NCI-H1092 (cell line): ENCODE results near the gene KCNK6.
A peak's percentile ranks its signal among the peaks of the same experiment; 100 is the strongest.
"Not testable (repeated sequence)": the region's sequence is repeated elsewhere in the genome, so short reads cannot be mapped to it uniquely, and the experiment has no call there.

Source experiments
- DNase-seq: peaks from one replicate; lab custom pipeline; 2025; lab: John Stamatoyannopoulos, UW

The KCNK6 gene

DNA sequence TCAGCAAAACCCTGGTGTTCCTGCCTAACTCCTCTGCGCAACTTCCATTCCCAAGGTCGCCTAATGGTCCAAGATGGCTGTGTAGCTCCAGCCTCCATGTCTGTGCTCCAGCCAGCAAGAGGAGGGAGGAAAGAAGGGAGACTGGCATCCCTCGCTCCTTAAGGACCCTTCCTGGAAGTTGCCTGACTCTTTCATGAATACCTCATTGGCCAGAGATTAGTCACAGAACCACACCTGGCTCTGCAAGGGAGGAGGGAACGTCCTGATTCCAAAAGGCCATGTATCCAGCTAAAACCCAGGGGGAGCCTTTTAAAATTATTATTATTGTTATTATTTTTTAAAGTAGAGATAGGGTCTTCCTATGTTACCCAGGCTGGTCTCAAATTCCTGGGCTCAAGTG, 4.8 kb downstream of the KCNK6 start:
- no peak for DNase-seq

DNA sequence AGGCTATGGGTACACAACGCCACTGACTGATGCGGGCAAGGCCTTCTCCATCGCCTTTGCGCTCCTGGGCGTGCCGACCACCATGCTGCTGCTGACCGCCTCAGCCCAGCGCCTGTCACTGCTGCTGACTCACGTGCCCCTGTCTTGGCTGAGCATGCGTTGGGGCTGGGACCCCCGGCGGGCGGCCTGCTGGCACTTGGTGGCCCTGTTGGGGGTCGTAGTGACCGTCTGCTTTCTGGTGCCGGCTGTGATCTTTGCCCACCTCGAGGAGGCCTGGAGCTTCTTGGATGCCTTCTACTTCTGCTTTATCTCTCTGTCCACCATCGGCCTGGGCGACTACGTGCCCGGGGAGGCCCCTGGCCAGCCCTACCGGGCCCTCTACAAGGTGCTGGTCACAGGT, 6.9 kb downstream of the KCNK6 start:
- no peak for DNase-seq

DNA sequence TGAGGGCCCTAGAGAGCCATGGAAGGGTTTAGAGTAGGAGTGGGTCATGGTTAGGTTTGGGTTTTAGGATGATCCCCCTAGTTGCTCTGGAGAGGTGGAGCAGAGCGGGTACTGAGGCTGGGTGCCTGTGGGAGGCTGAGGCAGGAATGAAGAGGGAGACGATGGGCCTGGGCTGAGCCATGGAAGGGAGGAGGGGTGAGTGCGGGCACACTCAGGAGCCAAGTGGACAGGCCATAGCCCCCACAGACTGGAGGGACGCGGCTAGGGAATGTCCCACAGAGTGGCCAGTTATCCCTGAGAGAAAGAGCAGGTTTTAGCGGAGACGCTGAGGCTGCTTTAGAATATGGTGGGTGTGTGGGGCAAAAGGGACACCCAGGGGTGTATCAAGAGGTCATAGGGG, 10.0 kb downstream of the KCNK6 start:
- no peak for DNase-seq

DNA sequence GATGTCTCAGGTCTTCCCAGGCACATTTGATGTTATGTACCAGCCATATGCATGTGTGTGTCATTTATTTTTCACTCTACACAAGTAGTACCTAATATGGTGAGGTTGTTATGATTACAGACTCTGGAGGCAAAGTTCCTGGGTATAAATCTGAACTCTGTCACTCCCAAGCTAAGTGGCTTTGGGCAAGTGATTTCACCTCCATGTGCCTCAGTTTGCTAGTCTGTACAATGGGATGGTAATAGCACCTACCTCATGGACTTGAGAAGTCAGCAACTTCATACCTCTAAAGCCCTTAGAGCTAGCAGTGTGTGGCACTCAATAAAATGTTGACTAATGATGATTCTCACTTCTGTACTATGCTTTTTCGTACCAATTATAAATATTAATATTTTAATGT, 12.1 kb downstream of the KCNK6 start:
- DNase-seq, result no peak

DNA sequence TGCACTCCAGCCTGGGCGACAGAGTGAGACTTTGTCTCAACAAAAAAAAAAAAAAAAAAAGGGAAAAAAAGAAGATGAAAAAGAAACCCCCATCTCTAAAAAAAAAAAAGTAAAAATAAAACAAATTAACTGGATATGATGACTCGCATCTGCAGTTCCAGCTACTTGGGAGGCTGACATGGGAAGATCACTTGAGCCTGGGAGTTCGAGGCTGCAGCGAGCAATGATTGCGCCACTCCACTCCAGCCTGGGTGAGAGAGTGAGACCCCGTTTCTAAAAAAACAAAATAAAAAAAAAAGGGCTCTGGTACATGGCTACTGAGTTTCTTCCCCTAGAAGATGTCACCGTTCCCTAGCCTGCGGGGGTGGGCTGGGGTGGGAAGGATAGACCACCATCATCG, 13.6 kb downstream of the KCNK6 start:
- DNase-seq, result no peak

DNA sequence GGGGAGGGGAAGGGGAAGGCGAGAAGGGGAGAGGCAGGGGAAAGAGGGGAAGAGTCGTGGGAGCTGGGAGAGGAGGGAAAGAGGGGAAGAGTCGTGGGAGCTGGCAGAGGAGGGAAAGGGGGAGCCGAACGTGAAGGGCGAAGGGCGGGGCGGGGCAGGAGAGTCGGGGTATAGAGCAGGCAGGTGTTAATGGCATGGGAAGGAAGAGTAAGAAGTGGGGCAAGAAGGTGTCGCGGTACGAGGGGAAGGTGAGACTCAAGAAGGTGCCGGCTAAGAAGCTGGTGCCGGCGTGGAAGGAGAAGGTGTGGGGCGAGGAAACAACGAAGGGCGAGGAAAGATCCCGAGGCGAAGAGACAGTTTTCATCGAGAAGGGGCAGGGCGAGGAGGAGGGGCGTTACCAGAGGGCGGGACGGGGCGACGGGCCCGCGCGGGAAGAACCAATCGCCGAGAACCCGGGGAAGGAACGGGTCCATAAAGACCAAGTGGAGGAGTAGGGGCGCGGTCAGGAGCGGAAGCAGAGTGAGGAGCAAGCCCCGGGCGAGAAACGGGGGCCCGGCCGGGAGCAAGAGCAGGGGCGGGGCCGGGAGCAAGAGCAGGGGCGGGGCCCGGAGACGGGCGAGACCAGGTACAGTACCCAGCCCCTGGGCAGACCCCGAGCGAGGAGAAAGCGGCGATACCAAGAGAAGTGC, 16.4 kb downstream of the KCNK6 start:
- DNase-seq, result peak; percentile 79

DNA sequence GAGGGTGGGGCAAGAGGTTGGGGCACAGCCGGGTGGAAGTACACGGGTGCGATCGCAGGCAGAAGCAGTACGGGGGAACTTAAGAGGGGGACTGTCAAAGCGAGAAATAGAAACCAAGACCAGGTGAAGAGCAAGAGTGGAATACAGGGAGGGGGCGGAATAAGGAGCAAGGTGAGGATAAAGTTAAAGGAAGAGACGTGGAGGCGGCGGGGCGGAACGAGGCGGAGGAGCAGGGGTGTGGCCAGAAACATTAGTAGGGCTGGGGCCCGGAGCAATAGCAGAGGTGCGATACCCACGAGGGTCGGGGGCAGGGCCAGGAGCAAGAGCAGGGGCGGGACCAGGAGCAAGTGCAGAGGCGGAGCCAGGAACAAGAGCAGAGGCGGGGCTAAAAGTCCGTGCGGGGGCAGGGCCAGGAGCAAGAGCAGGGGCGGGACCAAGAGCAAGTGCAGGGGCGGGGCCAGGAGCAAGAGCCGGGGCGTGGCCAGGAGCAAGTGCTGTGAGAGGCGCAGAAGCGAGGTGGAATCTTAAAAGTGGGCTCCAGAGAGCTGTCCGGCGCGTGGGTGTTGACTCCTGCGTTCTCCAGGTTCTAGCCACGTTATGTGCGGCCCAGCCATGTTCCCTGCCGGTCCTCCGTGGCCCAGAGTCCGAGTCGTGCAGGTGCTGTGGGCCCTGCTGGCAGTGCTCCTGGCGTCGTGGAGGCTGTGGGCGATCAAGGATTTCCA, 17.2 kb downstream of the KCNK6 start:
- peak; percentile 75 for DNase-seq

DNA sequence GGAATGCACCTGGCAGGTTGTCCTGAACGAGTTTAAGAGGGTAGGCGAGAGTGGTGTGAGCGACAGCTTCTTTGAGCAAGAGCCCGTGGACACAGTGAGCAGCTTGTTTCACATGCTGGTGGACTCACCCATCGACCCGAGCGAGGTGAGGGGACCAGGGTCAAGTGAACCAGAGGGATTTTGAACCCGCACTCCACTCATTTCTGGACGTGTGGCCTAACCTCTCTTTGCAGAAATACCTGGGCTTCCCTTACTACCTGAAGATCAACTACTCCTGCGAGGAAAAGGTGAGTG, 17.7 kb downstream of the KCNK6 start:
- no peak for DNase-seq

DNA sequence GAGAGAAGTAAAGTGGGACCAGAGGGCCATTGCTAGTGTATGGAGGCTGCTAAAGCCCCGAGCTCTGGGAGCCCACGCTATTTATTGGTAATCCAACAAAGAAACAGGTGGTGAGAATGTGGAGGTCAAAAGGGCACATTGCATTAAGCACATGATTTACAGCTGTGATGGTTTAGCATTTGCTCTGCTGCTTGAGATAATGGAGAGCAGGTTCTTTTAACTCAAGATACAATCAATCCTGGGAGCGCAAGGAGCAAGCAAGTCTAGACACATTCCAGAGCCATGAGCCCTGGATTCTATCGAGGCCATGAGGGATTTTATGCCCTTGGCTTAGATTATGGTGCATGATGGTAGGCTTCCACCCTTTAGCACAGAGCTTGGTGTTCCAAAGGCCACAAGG, 19.4 kb downstream of the KCNK6 start:
- not testable (repeated sequence) for DNase-seq

DNA sequence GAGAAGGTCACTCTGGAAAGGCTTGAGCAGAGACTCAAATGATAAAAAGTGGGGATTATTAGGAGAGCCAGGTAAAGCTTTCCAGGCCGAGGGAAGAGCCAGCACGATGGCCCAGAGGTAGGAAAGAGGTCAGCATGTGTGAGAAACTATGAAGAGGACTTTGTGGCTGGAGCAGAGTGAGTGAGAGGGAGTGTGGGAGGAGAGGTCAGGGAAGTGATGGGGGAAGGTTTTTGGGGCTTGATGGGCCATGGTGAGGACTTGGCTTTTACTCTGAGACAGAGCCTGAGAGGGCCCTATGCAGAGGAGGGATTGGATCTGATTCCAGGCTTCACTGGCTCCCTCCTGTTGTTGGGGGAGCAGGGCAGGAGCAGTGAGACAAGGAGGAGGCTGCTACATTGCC, 21.3 kb downstream of the KCNK6 start:
- no peak for DNase-seq

DNA sequence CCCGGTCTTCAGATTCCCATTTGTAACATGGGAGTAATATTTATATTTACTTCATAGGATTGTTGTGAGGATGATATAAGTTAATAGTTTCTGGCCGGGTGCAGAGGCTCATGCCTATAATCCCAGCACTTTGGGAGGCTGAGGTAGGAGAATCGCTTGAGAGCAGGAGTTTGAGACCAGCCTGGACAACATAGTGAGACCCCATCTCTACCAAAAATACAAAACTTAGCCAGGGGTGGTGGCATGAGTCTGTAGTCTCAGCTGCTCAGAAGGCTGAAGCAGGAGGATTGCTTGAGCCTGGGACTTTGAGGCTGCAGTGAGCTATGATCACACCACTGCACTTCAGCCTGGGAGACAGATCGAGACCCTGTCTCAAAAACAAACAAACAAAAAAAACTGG, 27.2 kb downstream of the KCNK6 start:
- DNase-seq, result no peak

DNA sequence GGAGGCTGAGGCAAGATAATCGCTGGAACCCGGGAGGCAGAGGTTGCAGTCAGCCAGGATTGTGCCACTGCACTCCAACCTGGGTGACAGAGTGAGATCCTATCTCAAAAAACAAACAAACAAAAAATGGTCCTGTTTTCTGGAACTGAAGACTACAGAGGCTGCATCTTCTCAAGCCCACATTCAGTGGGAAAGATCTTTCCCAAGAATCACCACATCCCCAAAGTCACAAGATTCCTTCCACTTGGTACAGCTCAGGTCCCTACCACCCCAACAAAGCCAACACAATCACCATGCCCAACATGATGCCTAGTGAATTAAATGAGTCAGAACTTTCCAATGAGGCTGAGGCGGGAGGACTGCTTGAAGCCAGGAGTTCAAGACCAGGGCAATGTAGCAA, 31.2 kb downstream of the KCNK6 start:
- DNase-seq, result no peak

DNA sequence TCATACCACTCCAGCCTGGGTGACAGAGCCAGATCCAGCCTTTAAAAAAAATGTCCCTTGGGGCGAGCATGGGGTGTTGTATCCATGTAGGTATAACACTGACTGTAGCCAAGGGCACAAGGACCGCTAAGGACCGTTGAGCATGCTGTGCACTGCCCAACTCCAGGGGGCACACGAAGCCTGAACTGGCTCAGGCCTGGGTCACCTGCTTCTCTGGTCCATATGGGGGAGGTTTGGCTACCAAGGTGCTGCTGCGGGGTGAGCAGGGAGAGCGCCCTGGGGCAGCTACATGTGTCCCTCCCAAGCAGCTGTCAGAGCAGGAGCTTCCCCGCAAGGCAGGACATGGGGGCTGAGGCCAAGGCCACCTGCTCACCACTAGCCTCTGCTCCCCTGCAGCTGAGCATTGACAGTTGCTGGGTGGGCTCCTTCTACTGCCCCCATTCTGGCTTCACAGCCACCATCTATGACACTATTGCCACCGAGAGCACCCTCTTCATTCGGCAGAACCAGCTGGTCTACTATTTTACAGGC, 32.3 kb downstream of the KCNK6 start:
- no peak for DNase-seq

DNA sequence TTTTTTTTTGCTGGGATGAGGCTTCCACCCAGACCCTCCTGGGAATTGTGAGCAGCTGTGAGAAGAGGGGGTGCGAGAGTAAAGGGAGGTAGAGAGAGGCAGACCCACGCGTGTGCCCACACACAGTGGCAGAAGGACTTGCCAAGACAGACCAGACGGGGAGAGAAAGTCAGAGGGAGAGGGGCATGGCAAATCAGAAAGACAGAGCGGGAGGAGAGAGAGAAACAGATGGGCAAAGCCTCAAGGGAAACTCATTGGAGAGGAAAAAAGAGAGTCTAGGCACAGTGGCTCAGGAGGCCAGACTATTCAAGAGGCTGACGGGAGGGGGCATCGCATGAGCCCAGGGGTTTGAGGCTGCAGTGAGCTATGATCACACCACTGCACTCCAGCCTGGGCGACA, 33.0 kb downstream of the KCNK6 start:
- no peak for DNase-seq

DNA sequence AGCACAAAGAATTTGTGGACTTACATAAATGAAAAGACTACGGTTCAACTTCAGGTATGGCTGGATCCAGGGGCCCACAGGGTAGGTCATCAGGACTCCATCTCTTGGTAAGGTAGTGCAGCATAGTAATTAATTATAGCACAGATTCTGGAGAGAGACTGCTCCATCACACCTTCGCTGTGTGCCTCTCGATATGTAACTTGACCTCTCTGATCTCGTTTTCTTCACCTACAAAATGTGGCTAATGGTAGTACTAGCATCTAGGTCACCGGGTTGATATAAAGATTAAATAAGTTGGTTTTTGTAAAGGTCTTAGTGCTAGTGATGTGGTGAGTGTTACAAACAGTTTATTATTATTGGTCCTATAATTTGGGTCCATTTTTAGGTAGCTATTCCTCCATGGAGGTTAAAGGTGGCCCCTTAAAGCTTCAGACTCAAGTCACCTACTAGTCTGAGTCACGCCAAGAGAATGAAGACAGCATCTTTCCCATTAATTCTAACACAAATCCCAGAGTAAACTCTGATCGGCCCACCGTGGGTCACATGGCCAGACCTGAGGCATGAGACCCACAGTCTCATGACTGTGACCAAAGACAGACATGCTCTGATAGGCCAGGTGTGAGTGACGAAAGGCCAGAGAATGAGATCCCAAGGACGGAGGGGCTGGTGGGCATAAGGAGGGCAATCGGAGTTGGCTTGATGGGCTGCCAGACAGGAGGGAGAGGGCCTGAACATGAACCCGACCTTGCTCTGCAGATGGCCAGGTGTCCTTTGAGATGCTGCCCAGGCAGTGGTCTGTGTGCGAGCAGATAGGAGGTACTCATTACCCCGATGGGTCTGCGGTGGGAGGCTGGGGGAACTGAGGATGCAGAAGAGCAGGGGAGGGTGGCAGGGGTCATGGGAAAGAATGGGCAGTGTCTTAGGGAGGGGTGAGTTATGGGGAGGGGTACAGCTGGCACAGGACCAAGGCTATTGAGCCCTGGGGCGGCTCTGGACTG, 36.4 kb downstream of the KCNK6 start:
- DNase-seq, result no peak

DNA sequence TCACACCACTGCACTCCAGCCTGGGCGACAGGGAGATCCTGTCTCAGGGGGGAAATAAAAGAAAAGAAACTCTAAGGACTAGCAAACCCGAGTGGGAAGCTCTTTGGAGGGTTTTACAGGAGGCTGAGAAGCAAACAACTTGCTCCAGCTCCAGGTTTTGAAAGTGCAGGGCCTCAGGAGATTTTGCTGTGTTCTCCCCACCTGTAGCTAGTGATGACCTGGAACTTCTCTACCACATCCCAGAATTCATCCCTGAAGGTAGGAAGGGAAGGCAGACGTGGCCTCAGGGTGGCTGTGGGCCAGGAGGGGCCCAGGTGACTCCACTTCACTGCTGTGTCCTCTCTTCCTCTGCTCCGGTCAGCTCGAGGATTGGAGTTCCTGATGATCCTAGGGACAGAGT, 38.4 kb downstream of the KCNK6 start:
- DNase-seq, result no peak

DNA sequence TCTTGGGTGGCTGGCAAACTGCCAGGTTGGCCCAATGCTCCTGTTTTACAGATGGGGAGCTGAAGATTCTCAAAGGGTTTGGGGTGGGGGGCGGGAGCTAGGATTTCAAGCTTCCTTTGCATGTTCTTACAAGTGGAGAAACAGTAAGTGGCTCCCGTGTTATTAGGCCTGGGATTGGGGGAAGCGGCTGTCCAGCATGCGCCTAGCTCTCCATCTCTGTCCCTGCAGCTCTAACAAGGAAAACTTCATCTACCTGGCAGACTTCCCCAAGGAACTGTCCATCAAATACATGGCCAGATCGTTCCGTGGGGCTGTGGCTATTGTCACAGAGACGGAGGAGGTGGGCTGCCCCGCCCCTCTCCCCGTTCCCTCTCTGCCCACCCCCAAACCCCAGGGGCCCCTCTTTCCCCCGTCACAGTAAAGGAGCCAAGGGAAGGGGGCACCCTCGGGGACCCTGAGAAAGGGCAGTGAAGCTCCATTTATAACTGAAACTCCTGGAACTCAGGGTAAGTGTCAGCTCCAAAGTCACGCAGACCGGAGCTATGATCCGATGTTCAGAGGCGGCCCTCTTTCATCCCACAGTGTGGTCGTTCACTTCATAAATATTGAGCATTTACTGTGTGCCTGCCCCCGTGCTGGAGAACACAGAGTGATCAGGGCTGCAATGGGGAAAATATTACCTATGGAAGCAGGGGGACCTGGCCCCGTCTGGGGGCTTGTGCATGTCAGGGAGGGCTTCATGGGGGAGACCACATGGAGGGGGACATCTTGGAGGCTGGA, 39.8 kb downstream of the KCNK6 start:
- no peak for DNase-seq

DNA sequence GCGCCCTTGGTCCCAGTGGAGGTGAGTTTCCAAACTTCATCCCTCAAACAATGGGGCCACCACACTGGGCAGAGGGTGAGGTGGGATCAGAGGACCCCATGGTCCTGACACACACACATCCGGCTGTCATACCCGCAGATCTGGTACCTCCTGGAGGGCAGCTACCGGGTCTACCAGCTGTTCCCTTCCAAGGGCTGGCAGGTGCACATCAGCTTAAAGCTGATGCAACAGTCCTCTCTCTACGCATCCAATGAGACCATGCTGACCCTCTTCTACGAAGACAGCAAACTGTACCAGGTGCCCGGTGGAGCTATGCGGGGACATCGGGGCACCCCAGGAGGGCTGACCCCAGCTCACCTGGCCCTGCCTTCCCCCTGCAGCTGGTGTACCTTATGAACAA, 40.7 kb downstream of the KCNK6 start:
- no peak for DNase-seq

DNA sequence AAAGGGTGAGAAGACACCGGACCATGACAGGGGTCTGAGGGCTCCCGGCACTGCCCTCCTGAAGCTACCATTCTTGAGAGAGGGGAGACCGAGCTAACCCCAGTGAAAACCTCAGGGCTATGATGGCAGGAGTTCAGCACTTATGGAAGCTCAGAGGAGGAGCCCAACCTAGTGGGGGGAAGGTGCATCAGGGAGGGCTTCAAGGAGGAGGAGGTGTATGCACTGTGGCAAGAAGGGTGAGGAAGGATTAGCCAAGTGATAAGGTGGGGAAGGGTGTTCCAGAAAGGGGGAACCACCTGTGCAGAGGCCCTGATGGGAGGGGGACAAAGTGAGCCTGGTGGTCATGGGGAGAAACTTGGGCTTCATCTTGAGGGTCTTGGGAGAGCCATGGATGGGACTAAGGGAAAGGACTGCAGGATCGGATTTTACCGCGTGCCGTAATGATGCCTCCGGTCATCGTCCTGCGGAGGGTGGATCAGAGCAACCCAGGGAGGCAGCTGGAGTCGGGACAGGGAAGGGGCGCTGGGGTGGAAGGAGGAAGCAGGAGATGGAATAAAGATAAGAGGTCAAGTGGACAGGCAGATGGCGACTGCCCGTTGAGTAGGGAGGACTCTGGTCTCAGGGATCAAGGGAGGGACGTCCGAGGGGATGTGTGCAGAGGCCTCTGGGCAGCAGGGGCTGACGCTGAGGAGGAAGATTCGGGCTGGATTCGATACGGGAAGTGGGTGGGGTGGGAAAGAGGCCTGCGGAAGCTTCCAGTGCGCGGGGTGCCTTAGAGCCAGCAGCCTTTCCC, 41.4 kb downstream of the KCNK6 start:
- DNase-seq, result no peak

DNA sequence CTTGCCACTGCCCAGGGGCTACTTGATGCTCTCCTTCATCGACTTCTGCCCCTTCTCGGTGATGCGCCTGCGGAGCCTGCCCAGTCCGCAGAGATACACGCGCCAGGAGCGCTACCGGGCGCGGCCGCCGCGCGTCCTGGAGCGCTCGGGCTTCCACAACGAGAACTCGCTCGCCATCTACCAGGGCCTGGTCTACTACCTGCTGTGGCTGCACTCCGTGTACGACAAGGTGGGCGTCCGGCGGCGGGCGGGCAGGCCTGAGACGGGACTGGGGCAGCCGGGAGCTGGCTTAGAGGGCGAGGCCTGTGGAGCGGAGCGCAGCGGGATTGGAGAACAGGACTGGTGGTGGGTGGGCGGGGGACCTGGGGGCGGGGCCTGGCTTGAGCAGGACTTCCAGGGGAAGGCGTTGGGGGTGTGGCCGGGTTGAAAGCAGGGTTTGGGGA, 42.0 kb downstream of the KCNK6 start:
- DNase-seq, result peak; percentile 16
